ENCODE data around the gene SOX6. TPM values are rescaled to one million over a fixed set of nuclear protein-coding genes. Genes with fewer than 3 reads are reported as not detected.

The SOX6 gene
- total RNA-seq, 4 donors from 2014 or later = 0.29 to 20.5 (median 8.2) TPM

- no peak for DNase-seq
- Histone ChIP-seq H3K4me3 (no peak overlapping the region), H3K27ac (no peak overlapping the region), H3K4me1 (no peaks in the 10 kb centered on the region), H3K36me3 (no peaks in the 10 kb centered on the region), H3K9me3 (no peaks in the 10 kb centered on the region), H3K27me3 (no peaks in the 10 kb centered on the region)
- intact Hi-C loops (cut with DNase I; ENCODE audit: low total_unique reads) = no loop called here
- TF ChIP-seq CTCF (IDR thresholded peaks at IDR 0.05) (no peak), POLR2A (IDR thresholded peaks at IDR 0.05) (no peak)
Measured at GRCh38 chr11:16335236-16335962, 20.9 kb downstream of the SOX6 start.

GRCh38 chr11:16326679-16327297 lies 29.6 kb downstream of the SOX6 start:
- H3K9me3 ChIP-seq = no peaks in the 10 kb centered on the region
- TF ChIP-seq CTCF (IDR thresholded peaks at IDR 0.05) (no peak), POLR2A (IDR thresholded peaks at IDR 0.05) (no peak)
- H3K36me3 ChIP-seq = no peaks in the 10 kb centered on the region
- H3K27me3 ChIP-seq = no peaks in the 10 kb centered on the region
- intact Hi-C loops (cut with DNase I; ENCODE audit: low total_unique reads) = no loop called here
- H3K4me3 ChIP-seq = no peak overlapping the region
- no peaks in the 10 kb centered on the region for H3K4me1 ChIP-seq
- no peak for DNase-seq
- H3K27ac ChIP-seq = no peak overlapping the region

- Histone ChIP-seq H3K36me3 (no peaks in the 10 kb centered on the region), H3K27me3 (no peaks in the 10 kb centered on the region), H3K4me3 (no peak overlapping the region), H3K4me1 (no peaks in the 10 kb centered on the region), H3K9me3 (no peaks in the 10 kb centered on the region), H3K27ac (no peak overlapping the region)
- no peak for DNase-seq
- intact Hi-C loops (cut with DNase I; ENCODE audit: low total_unique reads) = no loop called here
- TF ChIP-seq POLR2A (IDR thresholded peaks at IDR 0.05) = no peak
- no peak for TF ChIP-seq CTCF (IDR thresholded peaks at IDR 0.05)
Measured at GRCh38 chr11:16322190-16322589, 34.2 kb downstream of the SOX6 start.

GRCh38 chr11:16321148-16321547 lies 35.2 kb downstream of the SOX6 start:
- H3K36me3 ChIP-seq = no peaks in the 10 kb centered on the region
- H3K4me1 ChIP-seq = no peaks in the 10 kb centered on the region
- H3K9me3 ChIP-seq = no peaks in the 10 kb centered on the region
- no peaks in the 10 kb centered on the region for H3K27me3 ChIP-seq
- intact Hi-C loops (cut with DNase I; ENCODE audit: low total_unique reads) = no loop called here
- H3K4me3 ChIP-seq = no peak overlapping the region
- no peak overlapping the region for H3K27ac ChIP-seq
- no peak for DNase-seq
- TF ChIP-seq CTCF (IDR thresholded peaks at IDR 0.05) (no peak), POLR2A (IDR thresholded peaks at IDR 0.05) (no peak)

- Histone ChIP-seq H3K4me1 (no peaks in the 10 kb centered on the region), H3K27me3 (no peaks in the 10 kb centered on the region), H3K36me3 (no peaks in the 10 kb centered on the region), H3K27ac (no peak overlapping the region), H3K9me3 (no peaks in the 10 kb centered on the region), H3K4me3 (no peak overlapping the region)
- intact Hi-C loops (cut with DNase I; ENCODE audit: low total_unique reads) = no loop called here
- DNase-seq = no peak
- TF ChIP-seq POLR2A (IDR thresholded peaks at IDR 0.05) (no peak), CTCF (IDR thresholded peaks at IDR 0.05) (no peak)
Measured at GRCh38 chr11:16318320-16318719, 38.0 kb downstream of the SOX6 start.

Measured in uterus (tissue), 4 donors.